GM18870 (cell line): ENCODE data around the gene RGMB.

ENCODE experiments used
- ATAC-seq: cut with Tn5 transposase; IDR thresholded peaks from one replicate; pipeline ENCODE4 v1.9.1; 2021; ENCODE audit warnings: moderate library complexity; ENCODE audit not compliant: unreplicated experiment

Gene RGMB

GRCh38 chr5:98783051-98783649 lies 9.7 kb downstream of the RGMB start:
- no peak for ATAC-seq

GRCh38 chr5:98784411-98784810 lies 10.9 kb downstream of the RGMB start:
- ATAC-seq, result no peak

- no peak for ATAC-seq
Observed at GRCh38 chr5:98785244-98785643, 11.8 kb downstream of the RGMB start.

- no peak for ATAC-seq
Observed at GRCh38 chr5:98786191-98786853, 12.9 kb downstream of the RGMB start.

- no peak for ATAC-seq
Observed at GRCh38 chr5:98787131-98787719, 13.8 kb downstream of the RGMB start.

GRCh38 chr5:98789029-98789428 lies 15.6 kb downstream of the RGMB start:
- ATAC-seq, result no peak

- ATAC-seq, result no peak
Observed at GRCh38 chr5:98791001-98791519, 17.6 kb downstream of the RGMB start.

GRCh38 chr5:98791898-98792580 lies 18.6 kb downstream of the RGMB start:
- ATAC-seq, result no peak

GRCh38 chr5:98793223-98793622 lies 19.8 kb downstream of the RGMB start:
- no peak for ATAC-seq

GRCh38 chr5:98794001-98794400 lies 20.5 kb downstream of the RGMB start:
- no peak for ATAC-seq

- ATAC-seq, result no peak
Observed at GRCh38 chr5:98794414-98795080, 21.1 kb downstream of the RGMB start.

- ATAC-seq, result no peak
Observed at GRCh38 chr5:98795243-98795642, 21.8 kb downstream of the RGMB start.

- peak; percentile 55 for ATAC-seq
Observed at GRCh38 chr5:98796197-98796972, 22.9 kb downstream of the RGMB start.

GRCh38 chr5:98798371-98798770 lies 24.9 kb downstream of the RGMB start:
- no peak for ATAC-seq

- ATAC-seq, result no peak
Observed at GRCh38 chr5:98798847-98799246, 25.4 kb downstream of the RGMB start.

- ATAC-seq, result no peak
Observed at GRCh38 chr5:98804066-98804465, 30.6 kb downstream of the RGMB start.

- no peak for ATAC-seq
Observed at GRCh38 chr5:98805070-98805469, 31.6 kb downstream of the RGMB start.

GRCh38 chr5:98807806-98808205 lies 34.3 kb downstream of the RGMB start:
- no peak for ATAC-seq

GRCh38 chr5:98810206-98810605 lies 36.7 kb downstream of the RGMB start:
- no peak for ATAC-seq

GRCh38 chr5:98813755-98814154 lies 40.3 kb downstream of the RGMB start:
- no peak for ATAC-seq
